HG03469 (cell line): ENCODE data around the gene ZNF605.
A peak's percentile ranks its signal among the peaks of the same experiment; 100 is the strongest.
"Not testable (repeated sequence)": the region's sequence is repeated elsewhere in the genome, so short reads cannot be mapped to it uniquely, and the experiment has no call there.

Experiments used
- ATAC-seq: cut with Tn5 transposase; IDR thresholded peaks from one replicate; pipeline ENCODE4 v1.9.1; 2021; ENCODE audit warnings: mild to moderate bottlenecking, moderate library complexity, moderate number of reproducible peaks; ENCODE audit not compliant: unreplicated experiment

ZNF605 gene

DNA sequence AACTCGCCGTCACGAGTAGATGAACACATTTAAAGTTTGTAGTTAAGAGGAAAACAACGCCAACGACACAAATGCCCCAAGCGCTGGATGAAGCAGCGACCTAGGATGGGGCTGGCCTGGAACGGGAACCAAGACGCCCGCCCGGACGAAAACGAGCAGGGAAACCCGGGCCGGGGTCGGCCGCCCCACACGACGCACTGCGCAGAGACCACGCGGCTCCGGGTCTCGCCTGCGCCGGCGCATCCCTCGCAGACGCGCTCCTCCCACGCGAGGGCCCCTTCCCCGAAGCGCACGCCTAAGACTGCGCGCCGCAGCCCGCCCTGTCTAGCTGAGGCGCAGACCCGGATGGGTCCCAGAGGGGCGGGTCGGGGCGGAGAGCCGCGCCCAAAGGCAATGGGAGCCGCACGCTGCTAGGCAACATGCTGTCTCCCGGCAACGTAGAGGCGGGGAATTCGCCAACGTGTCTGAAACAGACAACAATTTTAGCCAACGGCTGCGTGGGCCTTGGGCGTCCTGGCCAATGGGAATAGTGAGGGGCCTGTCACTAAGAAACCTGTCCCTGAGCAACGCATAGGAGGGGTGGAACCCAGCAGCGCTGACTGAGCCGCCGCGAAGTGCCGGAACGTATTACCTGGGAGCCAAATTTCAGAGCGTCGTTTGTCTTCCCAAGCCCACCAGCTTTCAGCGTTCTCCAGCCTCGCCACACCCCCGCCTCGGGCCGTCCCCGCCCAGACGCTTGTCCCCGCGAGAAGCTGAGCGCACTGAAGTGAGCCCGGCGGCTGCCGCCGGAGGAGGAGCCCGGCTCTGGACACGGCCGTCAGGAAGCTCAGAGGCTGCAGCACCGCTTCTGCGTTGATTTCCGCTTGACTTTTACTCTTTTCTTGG is 47.7 kb downstream of the ZNF605 start:
- ATAC-seq: peak; percentile 89

DNA sequence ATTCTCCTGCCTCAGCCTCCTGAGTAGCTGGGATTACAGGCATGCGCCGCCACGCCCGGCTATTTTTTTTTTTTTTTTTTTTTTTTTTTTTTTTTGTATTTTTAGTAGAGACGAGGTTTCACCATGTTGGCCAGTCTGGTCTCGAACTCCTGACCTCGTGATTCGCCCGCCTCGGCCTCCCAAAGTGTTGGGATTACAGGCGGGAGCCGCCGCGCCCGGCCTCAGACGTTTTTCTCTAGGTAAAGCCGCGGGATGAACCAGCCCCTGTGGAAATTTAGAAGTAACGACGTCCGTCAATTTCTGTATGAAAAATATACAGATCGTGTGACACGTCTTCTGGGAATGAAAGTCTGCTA is 48.3 kb downstream of the ZNF605 start:
- not testable (repeated sequence) for ATAC-seq

DNA sequence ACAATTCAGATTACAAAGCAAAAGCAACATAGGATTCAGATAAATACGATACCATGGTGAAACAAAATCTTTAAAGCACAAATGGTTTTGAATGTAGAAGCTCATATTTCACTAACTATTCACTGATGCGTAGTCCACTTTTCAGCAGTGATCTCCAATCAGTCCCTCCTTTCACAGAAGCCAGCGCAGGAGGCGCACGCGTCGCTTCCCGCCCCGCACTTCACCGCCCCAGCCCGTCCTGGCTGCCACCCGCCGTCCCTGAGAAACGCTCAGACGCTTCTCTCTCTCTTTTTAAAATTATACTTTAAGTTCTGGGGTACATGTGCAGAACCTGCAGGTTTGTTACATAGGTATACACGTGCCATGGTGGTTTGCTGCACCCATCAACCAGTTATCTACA is 48.9 kb downstream of the ZNF605 start:
- ATAC-seq: no peak

DNA sequence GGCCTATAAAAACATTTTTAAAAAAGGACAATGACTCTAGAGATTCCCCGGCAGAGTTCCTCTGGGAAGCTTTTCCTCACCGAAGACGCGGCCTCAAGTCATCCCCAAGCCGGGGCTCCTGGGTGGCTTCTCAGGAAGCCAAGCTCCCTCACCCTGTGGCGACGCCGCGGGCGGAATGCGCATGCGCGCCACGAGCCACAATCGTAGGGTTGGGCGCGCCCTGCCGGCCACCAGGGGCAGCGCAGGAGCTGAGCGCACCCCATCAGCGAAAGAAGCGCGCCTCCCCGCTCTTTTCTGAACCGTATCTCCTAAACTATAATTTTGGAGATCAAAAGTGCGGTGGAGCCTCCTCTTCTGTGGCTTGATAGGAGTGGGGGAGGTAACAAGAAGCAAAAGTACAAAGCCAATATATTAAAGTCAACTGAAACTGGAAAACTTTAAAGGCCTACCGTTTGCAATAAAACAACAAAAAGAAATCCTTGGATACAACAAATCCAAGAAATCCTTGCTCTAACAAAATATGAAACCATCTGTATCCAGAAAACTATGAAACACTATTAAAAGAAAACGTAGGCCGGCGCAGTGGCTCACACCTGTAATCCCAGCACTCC is 51.3 kb downstream of the ZNF605 start:
- ATAC-seq: no peak

DNA sequence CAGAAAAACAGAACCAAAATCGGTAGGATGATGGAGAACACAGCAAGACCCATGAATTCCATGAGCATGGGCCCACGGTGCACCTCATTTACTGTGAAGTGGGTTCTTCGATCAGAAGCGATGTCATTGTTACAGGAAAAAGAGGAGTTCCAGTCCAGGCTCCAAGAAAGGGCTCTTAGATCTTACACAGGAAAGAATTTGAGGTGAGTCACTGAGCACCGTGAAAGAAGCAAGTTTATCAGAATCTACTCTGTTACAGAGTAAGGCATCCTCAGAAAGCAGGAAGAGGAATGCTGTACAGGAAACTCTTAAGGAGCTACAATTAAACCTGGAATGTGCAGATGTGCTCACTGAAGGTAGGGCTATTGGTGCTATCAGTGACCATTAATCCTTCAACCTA is 57.1 kb downstream of the ZNF605 start:
- no peak for ATAC-seq

DNA sequence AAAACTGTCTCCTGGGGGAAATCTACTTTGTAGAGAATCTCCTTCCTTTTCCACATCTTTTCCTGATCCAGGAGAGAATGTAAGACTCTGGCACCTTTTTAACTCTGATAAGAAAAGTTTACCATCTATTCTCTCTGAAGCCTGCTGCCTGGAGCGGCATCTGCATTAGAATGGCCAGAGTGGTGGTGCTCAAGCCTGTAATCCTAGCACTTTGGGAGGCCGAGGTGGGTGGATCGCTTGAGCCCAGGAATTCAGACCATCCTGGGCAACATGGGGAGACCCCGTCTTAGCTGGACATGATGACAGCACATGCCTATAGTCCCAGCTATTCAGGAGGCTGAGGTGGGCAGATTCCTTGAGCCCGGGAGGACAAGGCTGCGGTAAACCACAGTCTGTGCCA is 67.3 kb downstream of the ZNF605 start:
- ATAC-seq: no peak

DNA sequence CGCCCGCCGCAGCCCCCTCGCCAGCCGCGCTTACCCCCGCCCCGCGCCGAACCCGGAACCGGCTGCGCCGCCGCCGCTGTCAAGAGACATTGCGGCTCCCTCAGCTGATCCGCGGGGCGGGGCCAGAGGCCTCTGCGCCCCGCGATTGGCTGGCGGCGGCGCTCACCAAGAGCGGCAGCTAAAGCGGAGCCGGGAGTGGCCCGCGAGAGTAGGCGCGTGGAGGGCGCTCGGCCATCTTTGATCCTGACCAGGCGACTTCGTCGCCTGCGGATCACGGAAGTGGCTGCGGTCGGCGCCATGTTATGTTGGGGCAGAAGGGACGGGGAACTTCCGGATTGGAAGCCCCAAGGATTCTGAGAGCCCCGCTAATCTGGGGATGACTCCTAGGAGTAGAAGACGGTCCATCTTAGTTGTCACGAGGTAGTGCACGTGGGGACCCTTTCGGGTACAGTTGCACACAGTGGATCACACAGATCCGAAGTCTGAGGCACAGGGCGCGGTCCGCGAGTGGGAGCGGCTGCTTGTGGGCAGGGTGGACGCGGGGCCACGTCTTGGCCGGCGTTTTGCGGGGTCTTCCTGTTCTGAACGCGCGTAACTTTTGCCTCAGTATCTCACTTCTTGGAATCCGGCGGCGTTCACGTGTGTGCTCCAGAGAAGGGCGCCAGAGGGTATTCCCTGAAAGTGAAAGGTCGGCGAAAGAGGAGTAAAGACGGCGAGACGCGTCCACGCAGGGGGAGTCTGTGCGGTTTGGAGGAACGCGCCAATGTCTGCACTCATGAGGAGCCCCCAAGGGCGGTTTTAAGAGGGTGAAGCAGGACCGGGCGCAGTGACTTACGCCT is 68.4 kb downstream of the ZNF605 start, which contains the start of gene CHFR:
TSS of gene CHFR (minus strand) at position 93 of the 839 bp plus-strand sequence. CDS start 277 bp downstream, outside the sequence.
- ATAC-seq: peak; percentile 96

DNA sequence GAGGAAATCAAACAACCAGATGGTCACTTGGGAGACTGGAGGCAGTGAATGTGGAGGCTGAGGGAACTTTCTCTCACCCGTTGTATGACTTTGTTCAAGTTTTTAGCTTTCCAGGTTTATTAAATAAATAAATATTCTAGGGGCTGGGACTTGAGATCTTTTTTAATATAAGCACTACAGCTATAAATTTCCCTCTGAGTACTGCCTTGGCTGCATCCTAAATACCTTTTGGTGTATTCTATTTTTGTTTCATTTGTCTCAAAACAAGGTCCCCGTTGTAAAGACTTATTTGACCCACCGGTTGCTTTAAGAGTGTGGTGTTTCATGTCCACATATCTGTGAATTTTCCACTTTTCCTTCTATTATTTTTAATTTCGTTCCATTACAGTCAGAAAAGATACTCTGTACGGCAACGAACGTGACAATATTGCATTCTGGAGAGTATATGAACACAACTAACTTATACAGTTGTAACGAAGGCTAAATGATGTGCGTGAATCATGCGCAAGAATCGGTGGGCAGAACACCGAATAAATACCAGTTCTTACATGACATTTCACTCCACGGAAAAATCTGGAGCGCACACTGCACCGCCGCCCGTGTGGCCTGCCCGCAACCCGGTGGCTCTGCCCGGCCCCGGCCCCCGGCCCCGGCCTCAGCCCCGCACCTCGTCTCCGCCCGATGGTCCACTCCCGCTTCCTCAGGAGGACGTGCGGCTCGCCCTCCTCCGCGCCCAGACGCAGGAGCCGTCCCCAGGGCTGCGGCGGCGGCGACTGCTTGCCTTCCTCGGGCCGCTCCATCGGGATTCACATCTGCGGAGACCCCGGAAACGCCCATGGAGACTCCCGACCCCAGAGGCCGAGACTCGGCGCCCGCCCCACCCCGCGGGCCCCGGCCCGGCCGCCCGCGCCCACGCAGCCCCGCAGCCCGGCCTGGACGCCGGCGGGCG is 69.3 kb downstream of the ZNF605 start:
- ATAC-seq: no peak

DNA sequence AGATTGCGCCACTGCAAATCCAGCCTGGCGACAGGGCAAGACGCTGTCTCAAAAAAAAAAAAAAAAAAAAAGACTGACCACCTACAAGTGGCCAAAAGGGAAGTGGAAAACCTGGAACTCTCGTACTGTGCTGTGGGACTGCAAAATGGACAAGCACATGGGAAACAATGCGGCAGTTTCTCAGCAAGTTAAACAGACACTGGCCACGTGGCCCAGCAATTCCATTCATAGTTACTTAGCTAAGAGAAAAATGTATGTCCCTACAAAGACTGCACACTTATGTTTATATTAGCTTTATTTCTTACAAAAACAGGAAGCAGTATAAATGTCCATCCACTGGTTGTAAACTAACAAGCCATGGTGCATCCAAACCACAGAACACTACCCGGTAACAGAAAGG is 74.3 kb downstream of the ZNF605 start:
- ATAC-seq: no peak

DNA sequence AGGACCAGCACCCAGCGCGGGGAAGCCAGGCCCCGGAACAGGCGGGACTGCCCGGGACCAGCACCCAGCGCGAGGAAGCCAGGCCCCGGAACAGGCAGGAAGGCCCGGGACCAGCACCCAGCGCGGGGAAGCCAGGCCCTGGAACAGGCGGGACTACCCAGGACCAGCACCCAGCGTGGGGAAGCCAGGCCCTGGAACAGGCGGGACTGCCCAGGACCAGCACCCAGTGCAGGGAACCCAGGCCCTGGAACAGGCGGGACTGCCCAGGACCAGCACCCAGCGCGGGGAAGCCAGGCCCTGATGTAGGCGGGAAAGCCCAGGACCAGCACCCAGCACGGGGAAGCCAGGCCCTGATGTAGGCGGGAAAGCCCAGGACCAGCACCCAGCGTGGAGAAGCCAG is 81.5 kb downstream of the ZNF605 start:
- ATAC-seq: not testable (repeated sequence)

DNA sequence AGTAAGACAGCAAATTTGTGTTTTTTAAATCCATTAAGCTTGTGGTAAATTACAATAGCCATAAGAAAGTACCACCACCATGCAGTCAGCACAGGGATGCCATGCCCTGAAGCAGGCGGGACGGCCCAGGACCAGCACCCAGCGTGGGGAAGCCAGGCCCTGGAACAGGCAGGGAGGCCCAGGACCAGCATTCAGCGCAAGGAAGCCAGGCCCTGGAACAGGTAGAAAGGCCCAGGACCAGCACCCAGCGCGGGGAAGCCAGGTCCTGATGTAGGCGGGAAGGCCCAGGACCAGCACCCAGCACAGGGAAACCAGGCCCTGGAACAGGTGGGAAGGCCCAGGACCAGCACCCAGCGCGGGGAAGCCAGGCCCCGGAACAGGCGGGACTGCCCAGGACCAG is 81.9 kb downstream of the ZNF605 start:
- ATAC-seq: no peak

DNA sequence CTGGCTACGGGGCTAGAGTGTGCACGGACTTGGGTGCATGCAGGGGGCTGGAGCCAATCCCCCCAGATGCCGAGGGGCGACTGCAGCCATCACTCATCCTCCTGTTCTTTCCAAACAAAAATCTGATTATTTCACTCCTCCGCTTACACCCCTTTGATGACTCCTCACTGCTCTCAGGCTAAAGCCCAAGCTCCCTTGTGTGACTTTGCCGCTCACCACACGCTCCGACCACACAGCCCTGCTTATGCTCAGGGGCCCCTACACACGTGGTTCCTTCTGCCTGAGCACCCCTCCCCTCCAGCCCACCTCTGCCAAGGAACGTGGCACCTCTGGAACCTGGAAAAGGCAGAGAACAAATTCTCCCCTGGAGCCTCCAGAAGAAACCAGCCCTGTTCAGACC is 82.4 kb downstream of the ZNF605 start:
- ATAC-seq: no peak

DNA sequence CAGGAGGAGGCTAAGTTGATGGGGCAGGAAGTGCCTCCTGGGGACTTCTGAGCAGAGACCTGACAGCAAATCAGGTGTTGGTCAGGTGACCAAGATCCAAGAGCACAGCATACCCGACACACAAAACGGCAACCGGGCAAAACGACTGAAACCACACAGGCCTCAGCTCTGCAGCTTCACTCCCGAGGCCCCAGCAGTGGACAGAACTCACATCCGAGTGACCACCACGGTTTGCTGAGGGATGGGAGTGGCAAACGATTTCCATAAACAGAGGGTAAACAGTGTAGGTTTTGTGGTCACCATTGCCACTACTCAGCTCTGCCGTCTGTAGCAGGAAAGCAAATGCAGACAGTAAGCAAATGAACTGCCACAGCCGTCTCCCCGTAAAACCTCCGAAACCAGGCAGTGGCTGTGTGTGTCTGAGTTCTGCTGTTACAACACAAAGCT is 83.1 kb downstream of the ZNF605 start:
- ATAC-seq: no peak

DNA sequence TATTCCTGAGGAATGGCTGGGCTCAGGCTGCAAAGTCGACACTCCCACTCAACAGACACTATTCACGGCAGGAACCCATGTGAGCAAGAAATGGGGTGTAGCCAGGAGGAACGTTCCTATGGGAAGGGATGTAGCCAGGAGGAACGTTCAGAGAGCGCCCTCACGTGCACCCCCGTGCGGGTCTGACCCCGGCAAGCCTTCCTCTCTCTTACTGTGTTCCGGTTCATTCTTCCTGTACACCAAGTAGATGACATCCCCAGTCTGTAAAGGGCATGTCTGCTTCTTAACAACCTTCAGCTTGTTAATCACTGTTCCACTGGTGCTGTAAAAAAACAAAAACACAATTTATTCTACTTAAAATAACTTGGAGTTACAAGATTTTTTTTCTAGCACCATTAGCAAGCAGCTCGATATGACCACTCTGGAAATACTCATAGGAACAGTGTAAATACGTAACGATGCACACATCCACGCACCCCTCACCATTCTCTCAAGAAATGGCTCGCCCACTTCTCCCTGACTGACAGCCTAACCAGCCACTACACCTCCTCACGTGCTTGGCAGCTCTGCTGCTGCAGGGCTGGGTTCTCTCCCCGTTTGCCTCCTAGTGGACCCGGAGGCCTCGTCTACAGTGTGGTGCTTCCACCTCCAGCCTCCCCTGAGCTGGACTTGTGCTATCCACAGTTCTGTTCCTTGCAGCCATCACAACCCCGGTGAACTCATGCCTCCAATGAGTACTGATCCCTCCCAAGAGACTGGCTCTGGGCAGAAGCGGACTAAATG is 83.8 kb downstream of the ZNF605 start:
- no peak for ATAC-seq

DNA sequence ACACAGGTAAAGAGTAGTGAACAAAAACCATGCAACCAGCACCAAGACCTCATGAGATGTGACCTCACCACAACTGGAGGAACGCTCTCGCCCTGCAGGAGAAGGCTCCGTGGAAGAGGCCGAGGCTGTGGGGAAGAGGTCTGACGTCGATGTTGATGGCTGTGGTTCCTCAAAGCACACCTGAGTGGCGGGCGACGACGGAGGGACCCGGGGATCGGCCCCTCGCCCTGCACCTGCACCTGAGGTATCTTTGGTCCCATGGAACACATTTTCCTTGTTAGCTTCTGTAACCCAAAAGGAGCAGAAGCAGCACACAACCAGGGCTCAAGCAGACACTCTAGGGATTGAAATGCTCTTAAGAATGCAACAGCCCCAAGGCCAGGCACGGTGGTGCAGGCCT is 86.6 kb downstream of the ZNF605 start:
- ATAC-seq: no peak
